Mesothelial cell of epicardium (in vitro differentiated cells): ENCODE measurements around the gene APOL3. TPM values are rescaled to one million over a fixed set of nuclear protein-coding genes. Genes with fewer than 3 reads are reported as not detected.
A peak's percentile ranks its signal among the peaks of the same experiment; 100 is the strongest.
"Not testable (repeated sequence)": the region's sequence is repeated elsewhere in the genome, so short reads cannot be mapped to it uniquely, and the experiment has no call there.

Source experiments
- DNase-seq, 2 experiments: peaks; one replicate each; pipeline ENCODE4 v3.0.0; 2021; ENCODE audit warnings: low spot score in 2 of 2; ENCODE audit not compliant: unreplicated experiment in 2 of 2
- H3K27ac Mint-ChIP-seq: 2 replicates; pipeline ENCODE4 v1.8.0; 2021; ENCODE audit warnings: mixed read lengths
- H3K27me3 Mint-ChIP-seq: 2 replicates; pipeline ENCODE4 v1.8.0; 2021; ENCODE audit warnings: low read depth, mixed read lengths
- H3K36me3 Mint-ChIP-seq: 2 replicates; pipeline ENCODE4 v1.8.0; 2021; ENCODE audit warnings: mixed read lengths
- H3K4me1 Mint-ChIP-seq: 2 replicates; pipeline ENCODE4 v1.8.0; 2021; ENCODE audit warnings: mixed read lengths
- H3K4me3 Mint-ChIP-seq: 2 replicates; pipeline ENCODE4 v1.8.0; 2021; ENCODE audit warnings: mild to moderate bottlenecking, moderate library complexity, mixed read lengths
- H3K9me3 Mint-ChIP-seq: 2 replicates; pipeline ENCODE4 v1.8.0; 2021; ENCODE audit warnings: mixed read lengths
- CTCF ChIP-seq: fragments of 200-600 bp; sonication (generic); IDR thresholded peaks from one replicate; pipeline ENCODE4 v1.5.0; 2021; ENCODE audit warnings: antibody characterized with exemption; ENCODE audit not compliant: unreplicated experiment
- total RNA-seq: library from RNA; stranded (reverse); gene quantifications from 3 replicates; pipeline ENCODE4 v1.2.1, GENCODE V29; 2021

The APOL3 gene
- total RNA-seq, 1 donor from 2014 or later: 1.8 TPM

- DNase-seq: no peak
- Mint-ChIP-seq H3K36me3 (no peaks in the 10 kb centered on the region), H3K9me3 (no peaks in the 10 kb centered on the region), H3K4me3 (no peak overlapping the region), H3K27me3 (no peaks in the 10 kb centered on the region), H3K27ac (no peak overlapping the region), H3K4me1 (peaks cover 2% of the 10 kb centered on the region)
- TF ChIP-seq CTCF: no peak
Measured at GRCh38 chr22:36162127-36163034, 1.8 kb upstream of the APOL3 start.

GRCh38 chr22:36161793-36162126 is 1.2 kb upstream of the APOL3 start:
- not testable (repeated sequence) for H3K27me3 Mint-ChIP-seq, H3K9me3 Mint-ChIP-seq, H3K4me1 Mint-ChIP-seq, DNase-seq, H3K36me3 Mint-ChIP-seq, H3K27ac Mint-ChIP-seq, H3K4me3 Mint-ChIP-seq

- peaks cover 5% of the 10 kb centered on the region for H3K36me3 Mint-ChIP-seq
- H3K27ac Mint-ChIP-seq: peak overlapping the region; percentile 95
- DNase-seq: peak in 1 of 2 experiments; percentile 45
- no peaks in the 10 kb centered on the region for H3K27me3 Mint-ChIP-seq
- TF ChIP-seq CTCF: no peak
- H3K4me1 Mint-ChIP-seq: peaks cover 37% of the 10 kb centered on the region
- H3K4me3 Mint-ChIP-seq: peak overlapping the region; percentile 22
- H3K9me3 Mint-ChIP-seq: peaks cover 7% of the 10 kb centered on the region
Measured at GRCh38 chr22:36156515-36157419, 3.8 kb downstream of the APOL3 start.

GRCh38 chr22:36156119-36156514 is 4.4 kb downstream of the APOL3 start:
- H3K27me3 Mint-ChIP-seq: no peaks in the 10 kb centered on the region
- H3K36me3 Mint-ChIP-seq: peaks cover 7% of the 10 kb centered on the region
- DNase-seq: no peak
- no peak for TF ChIP-seq CTCF
- peaks cover 9% of the 10 kb centered on the region for H3K9me3 Mint-ChIP-seq
- peaks cover 37% of the 10 kb centered on the region for H3K4me1 Mint-ChIP-seq
- H3K27ac Mint-ChIP-seq: peak overlapping the region; percentile 95
- no peak overlapping the region for H3K4me3 Mint-ChIP-seq

GRCh38 chr22:36155702-36156101 is 4.9 kb downstream of the APOL3 start:
- TF ChIP-seq CTCF: no peak
- Mint-ChIP-seq H3K4me1 (peaks cover 37% of the 10 kb centered on the region), H3K36me3 (peaks cover 7% of the 10 kb centered on the region), H3K27me3 (no peaks in the 10 kb centered on the region), H3K27ac (peak overlapping the region; percentile 50), H3K4me3 (no peak overlapping the region), H3K9me3 (peaks cover 9% of the 10 kb centered on the region)
- DNase-seq: no peak
